Body of pancreas (tissue), 4 donors: Measurements from ENCODE around the gene ATP6V1F.

ENCODE experiments used
- CTCF ChIP-seq, 7 experiments: fragments of 450-650 bp in 4 of 7; fragments of 200-600 bp in 3 of 7; sonication (generic) in 3 of 7; IDR thresholded peaks; one replicate each; pipeline ENCODE4 v1.5.1; 2016 to 2019; ENCODE audit warnings: antibody characterized with exemption in 7 of 7
- POLR2A ChIP-seq, 3 donors: fragments of 450-650 bp; IDR thresholded peaks; one replicate each; pipeline ENCODE4 v1.6.1; 2016; ENCODE audit warnings: antibody characterized with exemption in 3 of 3, mild to moderate bottlenecking in 2 of 3

GRCh38 chr7:128875523-128875948, 12.9 kb downstream of the ATP6V1F start:
- no peak for TF ChIP-seq CTCF (IDR thresholded peaks at IDR 0.05)
- no peak for TF ChIP-seq POLR2A (IDR thresholded peaks at IDR 0.05)
